Measurements from ENCODE around the gene TDRD3.

The TDRD3 gene

DNA sequence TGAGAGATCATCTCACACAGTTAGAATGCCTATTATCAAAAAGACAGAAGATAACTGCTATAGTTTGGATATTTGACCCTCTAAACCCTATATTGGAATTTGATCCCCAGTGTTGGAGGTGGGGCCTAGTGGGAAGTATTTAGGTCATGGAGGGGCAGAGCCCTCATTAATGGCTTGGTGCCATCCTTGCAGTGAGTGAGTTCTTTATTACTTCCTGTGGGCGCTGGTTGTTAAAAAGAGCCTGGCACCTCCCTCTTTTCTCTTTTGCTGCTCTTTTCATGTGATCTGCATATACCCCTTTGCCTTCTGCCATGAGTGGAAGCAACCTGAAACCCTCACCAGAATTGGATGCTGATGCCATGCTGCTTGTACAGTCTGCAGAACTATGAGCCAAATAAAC, 66.8 kb downstream of the TDRD3 start:
- DNase-seq, result no peak

- DNase-seq, result no peak
These were observed 70.1 kb downstream of the TDRD3 start for GRCh38 chr13:60467098-60467497.

GRCh38 chr13:60479273-60479672, 82.3 kb downstream of the TDRD3 start:
- no peak for DNase-seq

- DNase-seq, result no peak
These were observed 85.0 kb downstream of the TDRD3 start for GRCh38 chr13:60482012-60482411.

DNA sequence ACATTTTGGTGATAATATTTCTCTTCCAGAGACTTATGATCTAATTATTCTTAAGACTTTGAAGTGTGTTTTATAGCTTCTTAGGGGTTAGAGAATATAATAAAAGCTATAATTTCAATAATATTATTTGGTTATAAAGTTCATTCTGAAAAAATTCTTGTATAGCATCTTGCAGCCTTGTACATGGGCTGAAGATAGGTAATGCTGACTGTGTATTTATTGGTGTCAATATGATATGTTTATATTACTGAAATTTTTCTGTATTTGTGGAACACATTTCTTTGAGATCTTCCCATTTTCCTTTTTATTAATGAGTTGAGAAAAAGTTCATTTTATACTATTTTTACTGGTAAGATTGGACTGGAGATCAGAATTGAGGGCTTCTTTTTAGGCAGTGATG, 87.8 kb downstream of the TDRD3 start:
- DNase-seq, result no peak

DNA sequence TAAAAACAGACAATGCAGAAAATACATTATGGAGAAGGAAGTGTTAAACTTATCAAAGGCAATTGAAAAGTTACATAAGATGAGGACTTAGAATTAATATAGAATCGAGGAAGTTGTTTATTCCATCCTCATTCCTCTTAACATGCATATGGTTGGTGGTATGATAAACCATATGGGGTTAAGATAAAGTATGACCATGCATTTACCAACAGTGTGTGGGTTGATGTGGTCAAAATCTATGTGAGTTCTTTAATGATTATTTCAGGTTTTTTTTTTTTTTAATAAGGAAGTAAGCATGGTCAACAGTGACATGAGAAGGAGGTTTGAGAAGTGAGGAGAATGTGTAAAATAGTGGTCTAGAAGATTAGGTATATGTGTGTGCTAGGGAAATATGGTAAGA, 94.5 kb downstream of the TDRD3 start:
- DNase-seq, result no peak

DNA sequence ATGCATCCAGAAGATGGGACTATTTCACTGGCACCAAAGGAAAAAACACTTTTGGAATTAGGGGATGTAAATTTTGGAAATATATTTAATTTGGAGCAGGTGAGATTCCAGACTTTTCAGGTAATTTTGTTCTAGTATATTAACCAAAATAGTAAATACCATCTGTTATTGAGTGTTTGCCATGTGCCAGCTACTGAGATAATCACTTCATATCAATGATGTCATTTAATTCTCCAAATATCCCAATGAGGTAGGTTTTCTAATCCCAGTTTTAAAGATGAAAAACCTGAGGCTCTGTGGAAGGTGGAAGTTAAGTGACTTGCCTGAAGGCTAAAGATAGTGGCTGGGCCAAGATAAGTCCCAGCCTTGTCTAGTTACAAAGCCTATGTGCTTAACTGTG, 95.2 kb downstream of the TDRD3 start:
- DNase-seq, result no peak

DNA sequence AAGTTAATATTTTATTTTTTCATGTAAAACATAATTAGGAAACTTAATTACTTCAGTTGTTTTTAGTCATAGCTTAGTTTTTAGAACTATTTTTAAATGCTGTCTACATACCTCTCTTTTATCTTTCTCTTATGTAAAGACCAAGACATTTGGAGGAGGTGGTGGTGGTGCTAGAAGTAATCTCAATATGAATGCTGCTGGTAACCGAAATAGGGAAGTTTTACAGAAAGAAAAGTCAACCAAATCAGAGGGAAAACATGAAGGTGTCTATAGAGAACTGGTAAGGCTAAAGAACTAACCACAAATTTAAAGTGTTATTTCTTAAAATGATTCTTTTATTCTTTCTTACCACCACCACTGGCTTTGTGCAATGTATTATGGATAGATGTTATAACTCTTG, 97.3 kb downstream of the TDRD3 start:
- no peak for DNase-seq

GRCh38 chr13:60501236-60501635, 104.2 kb downstream of the TDRD3 start:
- no peak for DNase-seq

GRCh38 chr13:60509601-60510386, 112.8 kb downstream of the TDRD3 start:
- DNase-seq, result no peak

DNA sequence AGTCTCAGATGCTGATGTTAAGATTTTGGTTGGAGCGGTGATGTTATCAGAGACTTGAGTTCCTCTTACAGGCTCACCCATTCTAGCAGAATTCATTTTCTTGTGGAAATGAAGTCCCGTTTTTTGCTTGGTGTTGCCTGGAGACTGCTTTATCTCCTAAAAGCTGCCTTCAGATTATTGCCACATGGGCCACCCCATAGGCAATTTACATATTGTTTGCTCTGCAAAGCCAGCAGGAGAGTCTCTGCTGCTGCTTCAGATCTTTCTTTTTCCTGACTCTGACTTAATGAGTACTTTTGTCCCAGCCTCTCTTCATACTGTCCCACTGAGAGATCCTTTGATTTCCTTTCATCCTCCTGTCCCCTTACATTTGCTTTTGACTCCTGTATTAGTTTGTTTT, 114.6 kb downstream of the TDRD3 start:
- no peak for DNase-seq

GRCh38 chr13:60514891-60515290, 117.9 kb downstream of the TDRD3 start:
- no peak for DNase-seq

- no peak for DNase-seq
These were observed 122.5 kb downstream of the TDRD3 start for GRCh38 chr13:60519496-60519895.

DNA sequence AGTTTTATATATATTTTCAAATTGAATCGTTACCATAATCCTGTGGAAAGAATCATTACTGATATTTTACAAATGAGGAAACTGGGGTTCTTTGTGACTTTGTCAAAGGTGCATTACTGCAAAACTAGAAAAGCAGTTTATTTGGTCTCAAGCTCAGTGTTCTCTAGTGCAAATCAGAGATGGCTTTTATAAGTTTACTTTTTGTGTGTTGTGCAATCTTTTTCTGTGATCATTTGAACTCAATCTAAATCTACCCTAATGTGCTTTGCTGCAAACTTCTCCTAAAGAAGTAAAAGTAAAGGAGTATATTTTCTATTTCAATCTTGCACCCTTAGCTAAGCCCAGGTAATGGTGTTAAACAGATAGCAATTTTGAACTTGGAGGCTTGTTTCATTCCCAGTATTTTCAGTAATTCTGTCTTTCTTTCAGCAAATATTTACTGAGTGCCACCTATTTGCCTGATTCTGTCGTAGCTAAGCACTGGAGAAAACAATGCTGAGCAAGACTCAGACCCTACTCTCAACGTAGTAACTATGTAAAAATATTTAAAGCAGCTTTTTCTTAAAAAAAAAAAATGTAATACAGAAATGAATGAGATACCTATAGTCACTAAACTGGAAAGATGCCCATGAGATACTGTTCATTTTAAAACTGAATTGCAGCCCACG, 124.0 kb downstream of the TDRD3 start:
- DNase-seq, result no peak

- DNase-seq, result no peak
These were observed 141.5 kb downstream of the TDRD3 start for GRCh38 chr13:60538566-60538965.

GRCh38 chr13:60540276-60540675, 143.3 kb downstream of the TDRD3 start:
- no peak for DNase-seq

GRCh38 chr13:60562096-60562780, 165.2 kb downstream of the TDRD3 start:
- no peak for DNase-seq

GRCh38 chr13:60571571-60571970, 174.6 kb downstream of the TDRD3 start:
- DNase-seq, result no peak

- DNase-seq, result no peak
These were observed 175.2 kb downstream of the TDRD3 start for GRCh38 chr13:60572003-60572798.

DNA sequence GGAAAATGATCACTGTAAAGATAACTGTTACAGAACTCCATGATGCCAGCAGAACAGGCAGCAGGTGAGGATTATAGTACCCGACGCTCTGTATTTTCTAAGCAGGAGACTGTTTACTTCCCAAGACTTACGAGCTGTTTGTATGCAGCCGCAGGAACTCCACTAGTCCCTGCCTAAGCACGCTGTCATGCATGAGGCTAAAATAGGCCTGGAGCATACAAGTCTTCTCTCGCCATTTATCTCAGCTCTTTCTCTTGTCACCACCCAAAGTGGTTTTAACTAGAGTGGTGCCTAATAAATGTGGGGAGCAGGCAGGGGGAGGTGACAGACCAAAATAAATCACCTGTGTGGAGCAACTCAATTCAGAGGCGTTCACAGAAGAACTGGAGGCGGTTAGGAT, 175.8 kb downstream of the TDRD3 start:
- no peak for DNase-seq

DNA sequence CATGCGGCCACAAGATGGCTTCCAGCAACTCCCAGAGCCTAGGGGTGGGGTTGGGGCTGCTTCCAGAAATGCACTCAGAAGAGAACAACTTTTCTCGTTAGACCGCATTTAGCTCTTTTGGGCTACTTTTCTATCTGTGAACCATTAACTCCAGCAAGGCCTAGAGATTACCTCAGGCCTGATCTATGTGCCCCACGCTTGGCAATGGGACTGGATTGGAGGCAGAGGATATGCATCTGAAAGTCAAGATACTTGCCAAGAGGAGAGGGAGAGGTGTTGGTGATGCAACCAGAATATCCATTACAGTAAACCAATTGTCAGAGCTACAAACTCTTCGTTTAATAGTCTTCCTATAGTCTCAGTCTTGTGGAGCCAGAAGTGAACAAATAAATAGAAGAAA, 177.7 kb downstream of the TDRD3 start:
- DNase-seq, result no peak

GRCh38 chr13:60575142-60575541, 178.1 kb downstream of the TDRD3 start:
- DNase-seq, result no peak

- no peak for DNase-seq
These were observed 180.7 kb downstream of the TDRD3 start for GRCh38 chr13:60577761-60578160.

Data from NCI-H2171 treated with DMSO at 0.1 percent for 48 hours (cell line).